Hepatocyte (in vitro differentiated cells): Measurements from ENCODE around the gene PFKL. TPM values are rescaled to one million over a fixed set of nuclear protein-coding genes. Genes with fewer than 3 reads are reported as not detected.

Experiments used
- DNase-seq: peaks from one replicate; pipeline ENCODE4 v3.0.0-alpha.2; 2016; ENCODE audit warnings: low spot score
- H2AFZ ChIP-seq: fragments of 200-600 bp; sonication (generic); 2 replicates; pipeline ENCODE4 v1.6.0; 2016; ENCODE audit warnings: antibody characterized with exemption, mild to moderate bottlenecking
- H3K27ac ChIP-seq: fragments of 200-600 bp; sonication (generic); 2 replicates; pipeline ENCODE4 v1.5.1; 2016; ENCODE audit warnings: mild to moderate bottlenecking
- H3K27me3 ChIP-seq: fragments of 200-600 bp; sonication (generic); 2 replicates; pipeline ENCODE4 v1.6.1; 2016
- H3K36me3 ChIP-seq: fragments of 200-600 bp; sonication (generic); replicated peaks from 2 replicates; pipeline ENCODE4 v1.5.1; 2016; ENCODE audit warnings: low read depth; ENCODE audit not compliant: insufficient read depth
- H3K4me1 ChIP-seq: fragments of 200-600 bp; sonication (generic); 2 replicates; pipeline ENCODE4 v1.5.1; 2016; ENCODE audit warnings: mild to moderate bottlenecking, moderate library complexity; ENCODE audit not compliant: insufficient read depth
- H3K4me2 ChIP-seq: fragments of 200-600 bp; sonication (generic); 2 replicates; pipeline ENCODE4 v1.6.0; 2016
- H3K4me3 ChIP-seq: fragments of 200-600 bp; sonication (generic); 2 replicates; pipeline ENCODE4 v1.5.1; 2016; ENCODE audit warnings: mild to moderate bottlenecking
- H3K79me2 ChIP-seq: fragments of 200-600 bp; sonication (generic); 2 replicates; pipeline ENCODE4 v1.6.0; 2017; ENCODE audit warnings: mild to moderate bottlenecking
- H3K9me2 ChIP-seq: fragments of 200-600 bp; sonication (generic); replicated peaks from 2 replicates; pipeline ENCODE4 v1.6.0; 2017; ENCODE audit warnings: mild to moderate bottlenecking; ENCODE audit not compliant: insufficient read depth
- H3K9me3 ChIP-seq: fragments of 200-600 bp; sonication (generic); 2 replicates; pipeline ENCODE4 v1.5.1; 2016; ENCODE audit warnings: low read depth, mild to moderate bottlenecking
- H4K20me1 ChIP-seq: fragments of 200-600 bp; sonication (generic); 2 replicates; pipeline ENCODE4 v1.6.0; 2016; ENCODE audit warnings: mild to moderate bottlenecking; ENCODE audit not compliant: insufficient read depth, poor library complexity, severe bottlenecking
- EZH2 ChIP-seq: fragments of 200-600 bp; sonication (generic); IDR thresholded peaks from 2 replicates; pipeline ENCODE4 v1.6.1; 2016; ENCODE audit warnings: antibody characterized with exemption, mild to moderate bottlenecking, borderline replicate concordance
- EZH2phosphoT487 ChIP-seq: fragments of 200-600 bp; sonication (generic); IDR thresholded peaks from one replicate; pipeline ENCODE4 v1.6.1; 2018; ENCODE audit warnings: antibody characterized with exemption, mild to moderate bottlenecking, low read depth, moderate library complexity; ENCODE audit not compliant: unreplicated experiment, severe bottlenecking
- WGBS: methylation state at CpG from one replicate; pipeline ENCODE4 v1.1.6; 2016; ENCODE audit warnings: low lambda C conversion rate; ENCODE audit errors: missing lambda C conversion rate; 5-methylcytosine and 5-hydroxymethylcytosine counted together
- polyA plus RNA-seq: library from polyadenylated mRNA; unstranded; fragments of >200 nt; fragmentation: Nextera tagmentation; extraction: Ambion mirVana; gene quantifications from 2 replicates; pipeline ENCODE4 v1.2.1, GENCODE V29; 2016
- total RNA-seq: library from RNA; depleted of rRNA; stranded (reverse); fragments of >200 nt; gene quantifications from 2 replicates; pipeline ENCODE4 v1.2.3, GENCODE V29; 2014
- TF ChIP-seq, protein P1 (sequence below): fragments of 200-600 bp; sonication (generic); IDR thresholded peaks from 2 replicates; pipeline ENCODE4 v1.5.1; 2016; ENCODE audit warnings: antibody characterized with exemption, mild to moderate bottlenecking; ENCODE audit not compliant: poor library complexity

PFKL gene
- total and polyA plus RNA-seq, 2 experiments from 2014 or later = 140 to 205 TPM

DNA sequence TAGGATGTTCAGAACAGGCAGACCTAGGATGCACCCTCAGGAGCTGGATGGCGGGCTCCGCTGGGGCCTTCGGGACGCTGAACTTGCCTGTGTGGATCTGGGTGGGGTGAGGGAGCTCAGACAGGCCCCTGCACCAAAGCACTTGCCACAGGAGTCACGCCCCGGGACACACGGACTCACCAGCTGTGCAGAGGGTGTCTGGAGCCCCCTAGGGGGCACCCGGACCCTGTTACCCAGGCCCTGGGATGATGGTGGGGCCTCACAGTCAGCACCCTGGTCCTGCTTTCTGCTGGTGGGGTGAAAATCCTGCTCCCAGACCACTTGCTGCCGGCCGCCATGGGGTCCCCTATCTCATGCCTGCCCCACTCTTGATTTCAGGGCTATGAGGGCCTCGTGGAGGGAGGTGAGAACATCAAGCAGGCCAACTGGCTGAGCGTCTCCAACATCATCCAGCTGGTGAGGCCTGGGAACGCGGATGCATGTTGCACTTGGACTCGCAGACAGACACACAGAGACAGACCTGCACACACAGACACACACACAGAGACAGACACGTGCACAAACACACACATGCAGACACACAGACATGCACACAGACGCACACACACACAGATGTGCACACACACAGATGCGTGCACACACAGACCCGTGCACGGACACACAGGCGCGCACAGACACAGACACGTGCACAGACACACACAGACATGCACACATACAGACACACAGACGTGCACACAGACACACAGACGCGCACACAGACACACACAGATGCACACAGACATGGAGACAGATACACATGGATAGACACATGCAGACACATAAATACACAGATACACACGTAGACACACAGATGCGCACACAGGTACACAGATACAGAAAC lies 11.0 kb downstream of the PFKL start:
- H3K36me3 ChIP-seq = no peaks in the 10 kb centered on the region

DNA sequence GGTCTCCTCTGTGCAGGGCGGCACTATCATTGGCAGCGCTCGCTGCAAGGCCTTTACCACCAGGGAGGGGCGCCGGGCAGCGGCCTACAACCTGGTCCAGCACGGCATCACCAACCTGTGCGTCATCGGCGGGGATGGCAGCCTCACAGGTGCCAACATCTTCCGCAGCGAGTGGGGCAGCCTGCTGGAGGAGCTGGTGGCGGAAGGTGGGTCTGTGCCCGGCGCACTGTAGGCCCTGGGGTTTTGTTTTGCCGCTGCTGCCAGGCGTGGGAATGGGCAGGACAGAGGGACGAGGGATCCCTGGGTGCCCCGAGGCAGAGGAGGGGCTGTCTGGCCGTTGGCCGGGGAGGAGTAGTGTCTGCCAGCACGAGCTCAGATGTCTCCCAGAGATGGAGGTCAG lies 12.2 kb downstream of the PFKL start:
- no peaks in the 10 kb centered on the region for H3K79me2 ChIP-seq
- no peaks in the 10 kb centered on the region for H3K9me2 ChIP-seq
- no peaks in the 10 kb centered on the region for H3K4me1 ChIP-seq
- 97% methylated on average over 22 of the region's 22 CpGs for WGBS
- no peaks in the 10 kb centered on the region for H3K36me3 ChIP-seq
- TF ChIP-seq, protein P1, sequence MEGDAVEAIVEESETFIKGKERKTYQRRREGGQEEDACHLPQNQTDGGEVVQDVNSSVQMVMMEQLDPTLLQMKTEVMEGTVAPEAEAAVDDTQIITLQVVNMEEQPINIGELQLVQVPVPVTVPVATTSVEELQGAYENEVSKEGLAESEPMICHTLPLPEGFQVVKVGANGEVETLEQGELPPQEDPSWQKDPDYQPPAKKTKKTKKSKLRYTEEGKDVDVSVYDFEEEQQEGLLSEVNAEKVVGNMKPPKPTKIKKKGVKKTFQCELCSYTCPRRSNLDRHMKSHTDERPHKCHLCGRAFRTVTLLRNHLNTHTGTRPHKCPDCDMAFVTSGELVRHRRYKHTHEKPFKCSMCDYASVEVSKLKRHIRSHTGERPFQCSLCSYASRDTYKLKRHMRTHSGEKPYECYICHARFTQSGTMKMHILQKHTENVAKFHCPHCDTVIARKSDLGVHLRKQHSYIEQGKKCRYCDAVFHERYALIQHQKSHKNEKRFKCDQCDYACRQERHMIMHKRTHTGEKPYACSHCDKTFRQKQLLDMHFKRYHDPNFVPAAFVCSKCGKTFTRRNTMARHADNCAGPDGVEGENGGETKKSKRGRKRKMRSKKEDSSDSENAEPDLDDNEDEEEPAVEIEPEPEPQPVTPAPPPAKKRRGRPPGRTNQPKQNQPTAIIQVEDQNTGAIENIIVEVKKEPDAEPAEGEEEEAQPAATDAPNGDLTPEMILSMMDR = no peak
- TF ChIP-seq EZH2phosphoT487 = no peak
- no peak for TF ChIP-seq EZH2
- no peak overlapping the region for H2AFZ ChIP-seq
- H3K27ac ChIP-seq = no peak overlapping the region
- DNase-seq = no peak
- no peaks in the 10 kb centered on the region for H3K9me3 ChIP-seq
- no peaks in the 10 kb centered on the region for H4K20me1 ChIP-seq
- no peak overlapping the region for H3K4me3 ChIP-seq
- H3K27me3 ChIP-seq = no peaks in the 10 kb centered on the region
- H3K4me2 ChIP-seq = no peak overlapping the region

More for the DNA sequence above, 11.0 kb downstream of the PFKL start:
- Histone ChIP-seq H3K4me3 (no peak overlapping the region), H3K79me2 (peaks cover 10% of the 10 kb centered on the region), H3K4me1 (no peaks in the 10 kb centered on the region), H3K9me3 (no peaks in the 10 kb centered on the region), H4K20me1 (peaks cover 8% of the 10 kb centered on the region), H3K27ac (no peak overlapping the region), H2AFZ (no peak overlapping the region), H3K9me2 (no peaks in the 10 kb centered on the region), H3K27me3 (no peaks in the 10 kb centered on the region), H3K4me2 (no peak overlapping the region)
- TF ChIP-seq EZH2 = no peak
- TF ChIP-seq, protein P1 = no peak
- no peak for TF ChIP-seq EZH2phosphoT487
- no peak for DNase-seq
- WGBS = 95% methylated on average over 27 of the region's 28 CpGs

DNA sequence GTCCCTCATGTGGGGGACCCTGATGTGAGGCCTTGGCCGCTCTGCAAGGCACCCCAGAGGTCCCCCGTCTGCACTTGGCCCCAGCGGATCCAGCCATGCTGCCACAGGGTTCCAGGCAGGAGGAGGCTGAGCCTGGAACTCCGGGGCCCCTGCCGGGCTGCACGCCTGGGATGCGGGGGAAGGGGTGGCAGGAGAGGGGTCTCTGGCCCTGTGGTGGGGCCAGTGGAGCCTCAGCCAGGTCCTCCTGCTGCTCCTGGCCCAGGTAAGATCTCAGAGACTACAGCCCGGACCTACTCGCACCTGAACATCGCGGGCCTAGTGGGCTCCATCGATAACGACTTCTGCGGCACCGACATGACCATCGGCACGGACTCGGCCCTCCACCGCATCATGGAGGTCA lies 12.9 kb downstream of the PFKL start:
- H3K79me2 ChIP-seq = no peaks in the 10 kb centered on the region
- no peak overlapping the region for H3K27ac ChIP-seq
- no peaks in the 10 kb centered on the region for H3K9me2 ChIP-seq
- no peak overlapping the region for H3K4me2 ChIP-seq
- no peak overlapping the region for H3K4me3 ChIP-seq
- H3K4me1 ChIP-seq = no peaks in the 10 kb centered on the region
- H3K36me3 ChIP-seq = no peaks in the 10 kb centered on the region
- no peak overlapping the region for H2AFZ ChIP-seq
- H3K9me3 ChIP-seq = no peaks in the 10 kb centered on the region
- no peaks in the 10 kb centered on the region for H3K27me3 ChIP-seq
- DNase-seq = no peak
- WGBS = 96% methylated on average over 18 of the region's 19 CpGs
- H4K20me1 ChIP-seq = no peaks in the 10 kb centered on the region
- TF ChIP-seq, protein P1 = no peak
- TF ChIP-seq EZH2 (no peak), EZH2phosphoT487 (no peak)
